Glutamatergic neuron (in vitro differentiated cells): ENCODE results near the gene AHDC1. TPM values are rescaled to one million over a fixed set of nuclear protein-coding genes. Genes with fewer than 3 reads are reported as not detected.
A peak's percentile ranks its signal among the peaks of the same experiment; 100 is the strongest.
"Not testable (repeated sequence)": the region's sequence is repeated elsewhere in the genome, so short reads cannot be mapped to it uniquely, and the experiment has no call there.

Experiments
- DNase-seq: peaks from one replicate; pipeline ENCODE4 v3.0.0; 2022
- H3K27ac Mint-ChIP-seq: one replicate; pipeline ENCODE4 v1.8.0; 2020; ENCODE audit warnings: mild to moderate bottlenecking, mixed read lengths, inconsistent platforms; ENCODE audit not compliant: unreplicated experiment
- H3K27me3 Mint-ChIP-seq: one replicate; pipeline ENCODE4 v1.8.0; 2020; ENCODE audit warnings: mild to moderate bottlenecking, moderate library complexity, mixed read lengths, inconsistent platforms; ENCODE audit not compliant: unreplicated experiment
- H3K36me3 Mint-ChIP-seq: one replicate; pipeline ENCODE4 v1.8.0; 2020; ENCODE audit warnings: mild to moderate bottlenecking, mixed read lengths, inconsistent platforms; ENCODE audit not compliant: unreplicated experiment
- H3K4me1 Mint-ChIP-seq: one replicate; pipeline ENCODE4 v1.8.0; 2020; ENCODE audit warnings: mild to moderate bottlenecking, low read depth, mixed read lengths, inconsistent platforms; ENCODE audit not compliant: unreplicated experiment
- H3K4me3 Mint-ChIP-seq: one replicate; pipeline ENCODE4 v1.8.0; 2020; ENCODE audit warnings: mild to moderate bottlenecking, mixed read lengths, inconsistent platforms; ENCODE audit not compliant: unreplicated experiment
- H3K9me3 Mint-ChIP-seq: one replicate; pipeline ENCODE4 v1.8.0; 2020; ENCODE audit warnings: mild to moderate bottlenecking, moderate library complexity, mixed read lengths, inconsistent platforms; ENCODE audit not compliant: unreplicated experiment
- total RNA-seq: library from RNA; stranded (reverse); fragmentation: NEBNext Ultra II Directional; extraction: Animal tissue kit (Norgen Biotek cat#: 25700); gene quantifications from one replicate; pipeline ENCODE4 v1.2.1, GENCODE V29; 2021; ENCODE audit not compliant: unreplicated experiment
- TF ChIP-seq, protein P1 (sequence below): fragments of 200-600 bp; sonication (generic); IDR thresholded peaks from one replicate; pipeline ENCODE4 v1.5.0; 2021; ENCODE audit not compliant: partially characterized antibody, unreplicated experiment

The AHDC1 gene
- total RNA-seq, 1 donor from 2014 or later: 131 TPM

DNA sequence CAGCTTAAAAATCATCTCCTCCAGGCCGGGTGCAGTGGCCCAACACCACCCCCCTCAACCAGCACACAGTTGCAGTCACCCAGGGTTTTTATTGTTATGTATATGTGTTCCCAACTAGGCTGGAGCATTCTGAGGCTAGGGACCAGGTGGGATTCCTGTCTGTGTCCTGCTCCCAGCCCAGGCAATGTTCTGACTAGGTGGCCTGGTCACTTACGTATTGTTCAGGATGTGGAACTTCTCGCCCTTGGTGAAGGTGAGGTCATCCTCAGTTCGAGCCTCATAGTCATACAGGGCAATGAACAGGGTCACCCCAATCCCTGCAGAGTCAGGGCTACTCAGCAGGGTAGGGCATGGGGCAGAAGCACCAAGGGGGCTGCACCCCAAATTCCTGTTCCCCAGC is 18.9 kb upstream of the AHDC1 start:
- no peak overlapping the region for H3K4me3 Mint-ChIP-seq
- H3K27ac Mint-ChIP-seq: no peak overlapping the region
- TF ChIP-seq, protein P1, sequence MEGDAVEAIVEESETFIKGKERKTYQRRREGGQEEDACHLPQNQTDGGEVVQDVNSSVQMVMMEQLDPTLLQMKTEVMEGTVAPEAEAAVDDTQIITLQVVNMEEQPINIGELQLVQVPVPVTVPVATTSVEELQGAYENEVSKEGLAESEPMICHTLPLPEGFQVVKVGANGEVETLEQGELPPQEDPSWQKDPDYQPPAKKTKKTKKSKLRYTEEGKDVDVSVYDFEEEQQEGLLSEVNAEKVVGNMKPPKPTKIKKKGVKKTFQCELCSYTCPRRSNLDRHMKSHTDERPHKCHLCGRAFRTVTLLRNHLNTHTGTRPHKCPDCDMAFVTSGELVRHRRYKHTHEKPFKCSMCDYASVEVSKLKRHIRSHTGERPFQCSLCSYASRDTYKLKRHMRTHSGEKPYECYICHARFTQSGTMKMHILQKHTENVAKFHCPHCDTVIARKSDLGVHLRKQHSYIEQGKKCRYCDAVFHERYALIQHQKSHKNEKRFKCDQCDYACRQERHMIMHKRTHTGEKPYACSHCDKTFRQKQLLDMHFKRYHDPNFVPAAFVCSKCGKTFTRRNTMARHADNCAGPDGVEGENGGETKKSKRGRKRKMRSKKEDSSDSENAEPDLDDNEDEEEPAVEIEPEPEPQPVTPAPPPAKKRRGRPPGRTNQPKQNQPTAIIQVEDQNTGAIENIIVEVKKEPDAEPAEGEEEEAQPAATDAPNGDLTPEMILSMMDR: no peak
- no peaks in the 10 kb centered on the region for H3K4me1 Mint-ChIP-seq
- DNase-seq: no peak
- H3K9me3 Mint-ChIP-seq: peaks cover 4% of the 10 kb centered on the region
- peaks cover 5% of the 10 kb centered on the region for H3K27me3 Mint-ChIP-seq
- no peaks in the 10 kb centered on the region for H3K36me3 Mint-ChIP-seq

DNA sequence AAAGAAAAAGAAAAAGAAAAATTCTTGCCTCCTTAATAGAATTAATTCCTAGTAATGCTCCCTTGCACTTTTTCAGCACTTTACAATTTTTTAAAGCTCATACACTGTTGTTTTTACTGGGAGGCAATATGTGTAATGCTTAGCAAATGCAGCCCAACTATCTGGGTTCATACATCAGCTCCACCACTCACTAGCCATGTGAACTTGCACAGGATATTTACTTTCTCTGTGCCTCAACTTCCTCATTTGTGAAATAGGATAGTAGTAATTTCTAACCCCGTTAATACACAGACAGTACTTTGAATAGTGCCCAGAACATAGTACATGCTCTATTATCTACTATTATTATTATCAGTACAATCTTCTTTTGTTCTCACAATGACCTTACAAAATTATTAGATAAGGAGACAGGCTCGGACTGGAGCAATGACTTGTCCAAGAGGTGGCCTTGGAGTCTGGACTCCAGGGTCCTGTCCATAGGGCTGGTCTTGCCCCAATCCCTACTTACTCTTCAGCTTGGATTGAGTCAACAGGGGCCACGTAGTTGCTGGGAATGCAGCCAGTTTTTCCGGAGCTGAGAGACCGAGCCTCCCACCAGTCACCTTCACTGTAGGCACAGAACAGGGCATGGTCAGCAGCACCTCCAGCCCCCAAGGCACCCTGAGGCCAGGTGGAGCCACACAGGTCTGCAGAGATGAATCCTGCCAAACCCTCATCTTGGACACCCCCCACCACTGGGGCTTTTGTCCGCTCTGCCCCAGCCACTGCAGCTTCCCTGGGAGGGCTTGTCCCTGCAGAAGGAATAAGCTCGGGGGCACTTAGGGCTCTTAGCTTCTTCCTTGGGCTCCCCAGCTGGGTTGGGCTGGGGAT is 17.3 kb upstream of the AHDC1 start:
- TF ChIP-seq, protein P1: no peak
- no peak for DNase-seq
- Mint-ChIP-seq H3K27me3 (peaks cover 4% of the 10 kb centered on the region), H3K9me3 (peaks cover 2% of the 10 kb centered on the region), H3K4me1 (no peaks in the 10 kb centered on the region), H3K36me3 (no peaks in the 10 kb centered on the region), H3K4me3 (no peak overlapping the region), H3K27ac (no peak overlapping the region)

DNA sequence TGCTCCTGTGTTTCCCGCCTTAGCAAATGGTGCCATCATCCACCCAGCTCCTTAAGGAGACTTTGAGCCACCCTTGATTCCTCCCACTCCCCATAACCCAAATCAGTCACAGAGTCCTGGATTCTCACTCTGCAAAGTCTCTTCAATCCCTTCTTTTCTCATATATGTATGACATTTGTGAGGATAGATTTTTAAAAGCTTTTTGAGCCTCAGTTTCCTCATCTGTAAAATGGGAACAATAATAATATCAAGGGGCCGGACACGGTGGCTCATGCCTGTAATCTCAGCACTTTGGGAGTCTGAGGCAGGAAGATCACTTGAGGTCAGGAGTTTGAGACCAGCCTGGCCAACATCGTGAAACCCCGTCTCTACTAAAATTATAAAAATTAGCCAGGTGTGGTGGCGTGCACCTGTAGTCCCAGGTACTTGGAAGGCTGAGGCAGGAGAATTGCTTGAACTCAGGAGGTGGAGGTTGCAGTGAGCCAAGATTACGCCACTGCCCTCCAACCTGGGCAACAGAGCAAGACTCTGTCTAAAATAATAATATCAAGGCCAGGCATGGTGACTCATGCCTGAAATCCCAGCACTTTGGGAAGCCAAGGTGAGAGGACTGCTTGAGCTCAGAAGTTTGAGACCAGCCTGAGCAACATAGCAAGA is 16.0 kb upstream of the AHDC1 start:
- H3K9me3 Mint-ChIP-seq: not testable (repeated sequence)

DNA sequence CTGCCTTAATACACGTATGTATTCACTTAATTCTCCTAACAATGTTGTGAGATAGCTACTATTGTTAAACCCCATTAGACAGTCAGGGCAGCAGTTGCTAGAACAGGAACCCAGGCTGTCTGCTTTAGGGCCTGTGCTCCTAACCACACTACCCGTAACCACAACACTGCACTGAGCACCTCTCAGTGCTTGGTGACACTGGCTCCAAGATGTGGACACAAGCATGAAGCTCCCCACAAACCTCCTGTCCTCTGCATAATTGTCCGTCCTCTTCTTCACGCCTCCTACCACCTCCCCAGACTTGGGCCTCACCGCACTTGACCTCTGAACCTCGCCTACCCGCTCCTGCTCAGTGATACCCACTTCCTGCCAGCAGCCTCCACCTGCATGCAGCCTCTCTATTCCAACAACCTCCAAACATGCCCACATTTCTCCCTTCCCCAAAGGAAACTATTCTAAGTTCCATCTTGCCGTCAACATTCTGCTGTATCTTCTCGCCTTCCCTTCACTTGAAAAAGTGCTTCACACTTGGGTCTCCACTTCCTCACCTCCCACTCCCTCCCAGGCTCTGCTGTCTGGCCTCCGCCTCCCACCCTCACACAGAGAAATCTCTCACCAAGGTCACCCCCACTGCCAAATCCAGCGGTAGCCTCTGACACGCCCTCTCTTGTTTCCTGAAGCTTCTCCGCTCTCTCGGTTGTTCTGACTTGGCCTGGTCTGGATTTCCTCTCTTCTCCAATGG is 14.6 kb upstream of the AHDC1 start:
- no peak for DNase-seq
- Mint-ChIP-seq H3K4me1 (no peaks in the 10 kb centered on the region), H3K36me3 (no peaks in the 10 kb centered on the region), H3K27ac (no peak overlapping the region), H3K27me3 (peaks cover 12% of the 10 kb centered on the region), H3K4me3 (no peak overlapping the region), H3K9me3 (peaks cover 2% of the 10 kb centered on the region)
- TF ChIP-seq, protein P1: no peak

More for the DNA sequence above, 16.0 kb upstream of the AHDC1 start:
- Mint-ChIP-seq H3K27me3 (peaks cover 12% of the 10 kb centered on the region), H3K27ac (peak overlapping the region; percentile 13)
- not testable (repeated sequence) for H3K4me3 Mint-ChIP-seq, H3K36me3 Mint-ChIP-seq, H3K4me1 Mint-ChIP-seq, DNase-seq

DNA sequence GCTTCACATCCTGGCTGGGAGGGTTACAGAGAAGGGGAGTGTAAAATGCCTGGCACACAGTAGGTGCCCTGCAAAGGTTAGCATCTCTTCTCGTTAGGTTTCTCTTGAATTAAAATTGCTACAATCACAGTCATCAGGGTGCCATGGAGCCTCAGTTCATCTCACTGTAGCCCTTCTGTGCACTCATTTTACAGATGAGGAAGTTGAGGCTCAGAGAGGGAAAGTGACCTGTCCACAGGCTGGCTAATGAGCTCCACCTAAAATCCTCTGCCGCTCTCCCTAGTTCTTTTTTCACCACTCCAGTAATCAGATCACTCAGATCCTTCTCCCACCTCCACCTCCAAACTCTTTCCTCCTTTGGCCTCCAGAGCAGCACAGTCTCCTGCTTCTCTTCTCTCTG is 13.5 kb upstream of the AHDC1 start:
- H3K4me3 Mint-ChIP-seq: no peak overlapping the region
- peaks cover 2% of the 10 kb centered on the region for H3K9me3 Mint-ChIP-seq
- H3K4me1 Mint-ChIP-seq: no peaks in the 10 kb centered on the region
- H3K27ac Mint-ChIP-seq: no peak overlapping the region
- TF ChIP-seq, protein P1: no peak
- no peak for DNase-seq
- no peaks in the 10 kb centered on the region for H3K36me3 Mint-ChIP-seq
- peaks cover 12% of the 10 kb centered on the region for H3K27me3 Mint-ChIP-seq
